SK-N-SH (cell line): ENCODE data around the gene KIF13A.

ENCODE experiments used
- CTCF ChIP-seq: fragments of 200-600 bp; sonication (generic); IDR thresholded peaks from 2 replicates; pipeline ENCODE4 v1.6.1; 2017; ENCODE audit warnings: antibody characterized with exemption, mild to moderate bottlenecking, moderate library complexity
- EP300 ChIP-seq, 2 experiments: IDR thresholded peaks; 2 replicates each; pipeline versions ENCODE4 v1.4.0 to v1.6.1; 2012; ENCODE audit warnings: borderline replicate concordance in 1 of 2, low read depth in 1 of 2, low read length in 1 of 2
- FOXJ3 ChIP-seq: sonication (generic); formaldehyde crosslinking; IDR thresholded peaks from 2 replicates; pipeline ENCODE4 v1.5.1; 2020; ENCODE audit warnings: mild to moderate bottlenecking, missing genetic modification reagents
- FOXM1 ChIP-seq: IDR thresholded peaks from 2 replicates; pipeline ENCODE4 v1.4.0; 2012; ENCODE audit warnings: low read depth, mild to moderate bottlenecking
- GABPA ChIP-seq: IDR thresholded peaks from 2 replicates; pipeline ENCODE4 v1.4.0; 2012; ENCODE audit warnings: low read depth, mild to moderate bottlenecking
- RAD21 ChIP-seq: IDR thresholded peaks from 2 replicates; pipeline ENCODE4 v1.6.1; 2012; ENCODE audit warnings: mild to moderate bottlenecking, low read length
- REST ChIP-seq: IDR thresholded peaks from 2 replicates; pipeline ENCODE4 v1.6.1; 2012; ENCODE audit warnings: mild to moderate bottlenecking, low read depth, low read length, moderate library complexity
- SMC3 ChIP-seq: IDR thresholded peaks from 2 replicates; pipeline ENCODE4 v1.6.1; 2012; ENCODE audit warnings: low read depth, low read length, improper control_type of control experiment
- USF2 ChIP-seq: fragments of 150-350 bp; IDR thresholded peaks from 2 replicates; pipeline ENCODE4 v1.6.1; 2017; ENCODE audit warnings: antibody characterized with exemption, low read length, low read depth, borderline replicate concordance

GRCh38 chr6:17741507-17741906 lies 245.9 kb downstream of the KIF13A start:
- no peak for TF ChIP-seq CTCF
- TF ChIP-seq GABPA = no peak
- no peak for TF ChIP-seq EP300 (IDR thresholded peaks at IDR 0.05; ENCODE audit: borderline replicate concordance in 1 of 2, low read depth in 1 of 2, low read length in 1 of 2)
- TF ChIP-seq SMC3 = no peak
- TF ChIP-seq FOXJ3 (CRISPR knock-in tag) = no peak
- TF ChIP-seq FOXM1 = no peak
- no peak for TF ChIP-seq REST
- TF ChIP-seq USF2 = no peak
- TF ChIP-seq RAD21 = no peak
